ENCODE data around the gene ZXDC.

ZXDC gene

GRCh38 chr3:126463521-126463920 lies 12.2 kb downstream of the ZXDC start:
- H3K27me3 ChIP-seq (ENCODE audit: insufficient read depth, poor library complexity, severe bottlenecking): no peaks in the 10 kb centered on the region
- no peak for TF ChIP-seq GABPA (IDR thresholded peaks at IDR 0.05; ENCODE audit: low read depth)
- no peak for TF ChIP-seq SPI1 (IDR thresholded peaks at IDR 0.05; ENCODE audit: borderline replicate concordance, low read depth)
- TF ChIP-seq CTCF (IDR thresholded peaks at IDR 0.05; ENCODE audit: insufficient read depth, low read length): no peak
- no peak for TF ChIP-seq REST (IDR thresholded peaks at IDR 0.05; ENCODE audit: insufficient replicate concordance, low read depth)
- no peak for TF ChIP-seq POLR2AphosphoS5 (IDR thresholded peaks at IDR 0.05; ENCODE audit: low read depth)
- no peak overlapping the region for H3K4me3 ChIP-seq (replicated peaks; ENCODE audit: insufficient read depth, low read length)
- no peak for DNase-seq (ENCODE audit: low read depth in 1 of 2, low spot score in 1 of 2)
- H3K27ac ChIP-seq (replicated peaks): no peak overlapping the region

- Histone ChIP-seq H3K27ac (replicated peaks) (no peak overlapping the region), H3K27me3 (ENCODE audit: insufficient read depth, poor library complexity, severe bottlenecking) (no peaks in the 10 kb centered on the region), H3K4me3 (replicated peaks; ENCODE audit: insufficient read depth, low read length) (no peak overlapping the region)
- no peak for DNase-seq (ENCODE audit: low read depth in 1 of 2, low spot score in 1 of 2)
- no peak for TF ChIP-seq GABPA (IDR thresholded peaks at IDR 0.05; ENCODE audit: low read depth)
- TF ChIP-seq CTCF (IDR thresholded peaks at IDR 0.05; ENCODE audit: insufficient read depth, low read length): no peak
- TF ChIP-seq REST (IDR thresholded peaks at IDR 0.05; ENCODE audit: insufficient replicate concordance, low read depth): no peak
- TF ChIP-seq POLR2AphosphoS5 (IDR thresholded peaks at IDR 0.05; ENCODE audit: low read depth): no peak
- TF ChIP-seq SPI1 (IDR thresholded peaks at IDR 0.05; ENCODE audit: borderline replicate concordance, low read depth): no peak
Observed at GRCh38 chr3:126461450-126462070, 14.1 kb downstream of the ZXDC start.

DNA sequence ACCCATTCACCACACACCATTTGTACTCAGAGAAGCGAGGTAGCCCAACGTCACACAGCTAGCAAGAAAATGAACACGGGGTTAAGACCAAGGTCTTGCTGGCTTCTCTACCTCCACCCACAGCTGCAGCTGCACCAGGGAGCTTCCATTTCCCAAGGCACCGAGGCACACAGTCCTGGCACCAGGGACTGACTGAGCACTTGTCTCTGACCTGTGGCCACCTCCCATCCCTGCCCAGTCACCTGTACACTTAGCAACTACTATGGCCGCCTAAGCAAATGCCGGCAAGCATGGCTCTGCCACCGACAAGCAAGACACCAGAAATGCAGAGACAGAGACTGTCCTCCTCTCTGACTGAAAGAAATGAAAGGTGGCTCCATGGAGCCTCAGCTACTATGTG lies 15.3 kb downstream of the ZXDC start:
- no peak for DNase-seq (ENCODE audit: low read depth in 1 of 2, low spot score in 1 of 2)
- Histone ChIP-seq H3K27me3 (ENCODE audit: insufficient read depth, poor library complexity, severe bottlenecking) (no peaks in the 10 kb centered on the region), H3K27ac (replicated peaks) (no peak overlapping the region), H3K4me3 (replicated peaks; ENCODE audit: insufficient read depth, low read length) (no peak overlapping the region)
- TF ChIP-seq CTCF (IDR thresholded peaks at IDR 0.05; ENCODE audit: insufficient read depth, low read length): no peak
- TF ChIP-seq REST (IDR thresholded peaks at IDR 0.05; ENCODE audit: insufficient replicate concordance, low read depth): no peak
- no peak for TF ChIP-seq SPI1 (IDR thresholded peaks at IDR 0.05; ENCODE audit: borderline replicate concordance, low read depth)
- no peak for TF ChIP-seq POLR2AphosphoS5 (IDR thresholded peaks at IDR 0.05; ENCODE audit: low read depth)
- no peak for TF ChIP-seq GABPA (IDR thresholded peaks at IDR 0.05; ENCODE audit: low read depth)
